Neural crest cell (in vitro differentiated cells): ENCODE measurements around the gene HK2. TPM values are rescaled to one million over a fixed set of nuclear protein-coding genes. Genes with fewer than 3 reads are reported as not detected.
"Not testable (repeated sequence)": the region's sequence is repeated elsewhere in the genome, so short reads cannot be mapped to it uniquely, and the experiment has no call there.

ENCODE experiments used
- DNase-seq: peaks from one replicate; pipeline ENCODE4 v3.0.0; 2021; ENCODE audit warnings: low read depth, mixed read lengths, low spot score
- H3K27ac Mint-ChIP-seq: one replicate; pipeline ENCODE4 v1.8.0; 2021; ENCODE audit warnings: mild to moderate bottlenecking, mixed read lengths; ENCODE audit not compliant: unreplicated experiment
- H3K27me3 Mint-ChIP-seq: 2 replicates; pipeline ENCODE4 v1.8.0; 2021; ENCODE audit warnings: low read depth, mild to moderate bottlenecking, mixed read lengths
- H3K36me3 Mint-ChIP-seq: 2 replicates; pipeline ENCODE4 v1.8.0; 2021; ENCODE audit warnings: low read depth, mild to moderate bottlenecking, mixed read lengths
- H3K4me1 Mint-ChIP-seq: 2 replicates; pipeline ENCODE4 v1.8.0; 2021; ENCODE audit warnings: mixed read lengths
- H3K4me3 Mint-ChIP-seq: one replicate; pipeline ENCODE4 v1.8.0; 2021; ENCODE audit warnings: mild to moderate bottlenecking, mixed read lengths
- H3K9me3 Mint-ChIP-seq: 2 replicates; pipeline ENCODE4 v1.8.0; 2021; ENCODE audit warnings: mixed read lengths
- long read RNA-seq: library from polyadenylated mRNA; unstranded; transcript quantifications from one replicate; pipeline ENCODE4 v2.0.0, GENCODE V29; 2020
- total RNA-seq: library from RNA; stranded (reverse); gene quantifications from 2 replicates; pipeline ENCODE4 v1.2.1, GENCODE V29; 2021
- TF ChIP-seq, protein P1 (sequence below): fragments of 200-600 bp; sonication (generic); conservative IDR thresholded peaks from 2 replicates; pipeline ENCODE4 v1.5.0; 2021; ENCODE audit warnings: antibody characterized with exemption, mild to moderate bottlenecking

The HK2 gene
- 40.1 and 43.3 TPM in 2 replicates for total RNA-seq
- long read RNA-seq, full-length matches to known transcripts = 1 of 11 reads
- long read RNA-seq, partial matches to known transcripts = 10 of 11 reads
- long read RNA-seq, other reads (novel, unspliced or antisense) = 0 of 11 reads

DNA sequence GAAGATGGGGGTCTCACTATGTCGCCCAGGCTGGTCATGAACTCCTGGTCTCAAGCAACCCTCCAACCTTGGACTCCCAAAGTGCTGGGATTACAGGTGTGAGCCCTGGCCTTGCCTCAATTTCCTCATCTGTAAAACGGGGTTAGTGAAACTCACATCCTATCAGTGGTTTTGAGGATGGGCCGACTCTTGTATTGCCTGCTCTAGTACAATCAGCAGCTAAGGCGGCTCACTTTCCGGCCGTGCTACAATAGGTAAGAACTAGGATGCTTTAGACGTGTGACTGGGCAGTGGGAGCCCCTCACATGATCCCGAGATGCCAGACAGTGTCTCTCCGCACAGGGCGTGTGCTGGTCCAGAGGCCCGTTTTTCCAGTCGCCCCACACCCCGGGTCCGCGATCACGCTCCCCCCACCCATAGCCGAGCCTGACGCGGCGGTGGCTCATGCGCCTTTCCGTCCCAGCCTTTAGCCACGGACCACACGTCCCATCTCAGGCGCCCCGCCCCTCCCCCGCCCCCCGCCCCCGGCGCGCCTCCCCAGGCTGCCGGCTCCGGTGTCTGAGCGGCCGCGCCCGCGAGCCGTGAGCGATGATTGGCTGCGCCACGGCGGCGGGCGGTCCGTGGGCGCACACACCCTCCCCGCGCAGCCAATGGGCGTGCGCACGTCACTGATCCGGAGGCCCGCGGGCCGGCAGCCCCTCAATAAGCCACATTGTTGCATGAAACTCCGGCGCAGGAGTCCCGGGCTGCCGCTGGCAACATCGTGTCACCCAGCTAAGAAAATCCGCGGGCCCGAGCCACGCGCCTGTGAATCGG lies at the start of gene HK2:
Gene HK2, plus strand, starts transcription at position 710 of the 816 bp plus-strand sequence. CDS start 454 bp downstream, outside the sequence.
- no peaks in the 10 kb centered on the region for H3K9me3 Mint-ChIP-seq
- H3K27ac Mint-ChIP-seq = peak within 1 kb of the TSS; percentile 97
- TF ChIP-seq, protein P1, sequence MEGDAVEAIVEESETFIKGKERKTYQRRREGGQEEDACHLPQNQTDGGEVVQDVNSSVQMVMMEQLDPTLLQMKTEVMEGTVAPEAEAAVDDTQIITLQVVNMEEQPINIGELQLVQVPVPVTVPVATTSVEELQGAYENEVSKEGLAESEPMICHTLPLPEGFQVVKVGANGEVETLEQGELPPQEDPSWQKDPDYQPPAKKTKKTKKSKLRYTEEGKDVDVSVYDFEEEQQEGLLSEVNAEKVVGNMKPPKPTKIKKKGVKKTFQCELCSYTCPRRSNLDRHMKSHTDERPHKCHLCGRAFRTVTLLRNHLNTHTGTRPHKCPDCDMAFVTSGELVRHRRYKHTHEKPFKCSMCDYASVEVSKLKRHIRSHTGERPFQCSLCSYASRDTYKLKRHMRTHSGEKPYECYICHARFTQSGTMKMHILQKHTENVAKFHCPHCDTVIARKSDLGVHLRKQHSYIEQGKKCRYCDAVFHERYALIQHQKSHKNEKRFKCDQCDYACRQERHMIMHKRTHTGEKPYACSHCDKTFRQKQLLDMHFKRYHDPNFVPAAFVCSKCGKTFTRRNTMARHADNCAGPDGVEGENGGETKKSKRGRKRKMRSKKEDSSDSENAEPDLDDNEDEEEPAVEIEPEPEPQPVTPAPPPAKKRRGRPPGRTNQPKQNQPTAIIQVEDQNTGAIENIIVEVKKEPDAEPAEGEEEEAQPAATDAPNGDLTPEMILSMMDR = no peak
- DNase-seq = peak; percentile 72
- peak within 1 kb of the TSS; percentile 97 for H3K4me3 Mint-ChIP-seq
- no peaks in the 10 kb centered on the region for H3K36me3 Mint-ChIP-seq
- H3K4me1 Mint-ChIP-seq = peaks cover 29% of the 10 kb centered on the region
- H3K27me3 Mint-ChIP-seq = peaks cover 5% of the 10 kb centered on the region

DNA sequence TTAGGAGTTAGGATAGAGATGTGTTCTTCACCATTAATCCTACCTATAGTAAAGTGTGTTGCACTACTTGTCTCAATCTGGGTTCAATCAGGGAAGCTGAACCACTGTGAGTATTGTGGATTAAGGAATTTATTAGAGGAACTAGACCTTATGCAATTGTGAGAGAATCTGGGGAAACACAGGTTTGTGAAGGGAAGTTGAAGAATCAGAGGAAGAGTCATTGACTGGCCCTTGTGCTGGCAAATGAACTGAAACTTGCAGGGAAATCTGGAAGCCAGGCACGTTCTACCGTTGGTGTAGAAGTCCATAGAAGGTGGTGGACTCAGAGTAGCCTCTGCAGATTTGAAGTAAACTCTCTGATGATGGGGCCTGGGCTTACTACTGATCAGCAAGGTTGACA lies 44.7 kb upstream of the HK2 start:
- Mint-ChIP-seq H3K36me3 (peaks cover 11% of the 10 kb centered on the region), H3K9me3 (peaks cover 11% of the 10 kb centered on the region), H3K27ac (no peak overlapping the region), H3K27me3 (peaks cover 2% of the 10 kb centered on the region), H3K4me3 (no peak overlapping the region), H3K4me1 (no peaks in the 10 kb centered on the region)
- TF ChIP-seq, protein P1 = no peak
- no peak for DNase-seq

DNA sequence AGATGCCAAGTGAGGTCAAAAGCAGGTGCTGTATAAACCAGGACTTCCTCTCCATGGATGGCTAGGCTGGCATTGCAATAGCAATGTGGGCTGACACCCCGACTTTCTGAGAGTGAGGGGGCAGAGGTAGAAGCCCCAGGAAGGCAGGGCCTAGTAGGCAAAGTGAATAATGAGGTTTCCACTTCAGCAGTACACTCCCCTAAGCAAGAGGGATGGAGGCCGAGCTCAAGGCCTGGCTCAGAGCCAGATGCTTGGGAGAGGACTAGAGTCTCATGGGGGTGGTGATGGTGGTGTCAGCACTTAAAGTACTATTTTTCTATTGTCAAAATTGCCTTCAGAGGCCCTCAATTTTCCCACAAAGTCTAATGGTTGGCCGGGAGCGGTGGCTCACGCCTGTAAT lies 41.6 kb upstream of the HK2 start:
- Mint-ChIP-seq H3K36me3 (peaks cover 3% of the 10 kb centered on the region), H3K9me3 (peaks cover 9% of the 10 kb centered on the region), H3K4me1 (no peaks in the 10 kb centered on the region), H3K27ac (no peak overlapping the region), H3K27me3 (no peaks in the 10 kb centered on the region), H3K4me3 (no peak overlapping the region)
- no peak for DNase-seq
- TF ChIP-seq, protein P1 = no peak

DNA sequence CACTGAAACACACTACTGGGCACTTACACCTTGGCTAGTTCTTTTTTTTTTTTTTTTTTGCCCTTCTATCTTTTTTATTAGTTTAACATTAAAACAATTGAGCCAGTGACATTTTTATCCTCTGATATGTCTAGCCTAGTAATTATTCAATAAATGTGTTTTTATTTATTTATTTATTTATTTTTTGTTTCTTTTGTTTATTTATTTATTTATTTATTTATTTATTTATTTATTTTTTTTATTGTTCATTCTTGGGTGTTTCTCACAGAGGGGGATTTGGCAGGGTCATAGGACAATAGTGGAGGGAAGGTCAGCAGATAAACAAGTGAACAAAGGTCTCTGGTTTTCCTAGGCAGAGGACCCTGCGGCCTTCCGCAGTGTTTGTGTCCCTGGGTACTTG lies 39.0 kb upstream of the HK2 start:
- not testable (repeated sequence) for H3K27ac Mint-ChIP-seq, H3K4me1 Mint-ChIP-seq, H3K27me3 Mint-ChIP-seq, H3K36me3 Mint-ChIP-seq, H3K9me3 Mint-ChIP-seq, DNase-seq, H3K4me3 Mint-ChIP-seq

DNA sequence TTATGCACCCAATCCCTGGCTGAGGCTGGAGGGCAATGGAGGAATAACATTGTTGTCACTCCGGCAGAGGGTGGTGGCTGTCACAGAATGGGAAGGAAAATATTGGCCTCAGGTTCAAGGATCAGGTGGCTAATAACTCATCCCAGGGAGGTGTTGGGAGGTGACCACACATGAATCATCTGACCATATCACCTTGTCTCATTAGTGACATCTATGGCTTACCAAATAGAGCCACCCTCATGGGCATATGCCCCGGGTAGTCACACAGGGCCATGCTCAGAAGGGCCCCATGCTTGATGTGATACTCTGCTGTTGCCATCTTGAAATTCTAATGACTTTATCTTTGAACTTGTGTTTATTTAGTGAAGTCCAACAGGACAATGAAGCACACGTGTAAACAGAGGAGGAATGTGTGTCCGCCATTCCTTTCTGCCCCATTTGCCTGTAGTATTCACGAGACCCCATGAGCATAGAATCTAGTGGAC lies 27.5 kb upstream of the HK2 start:
- TF ChIP-seq, protein P1 = no peak
- Mint-ChIP-seq H3K27ac (no peak overlapping the region), H3K4me1 (no peaks in the 10 kb centered on the region), H3K4me3 (no peak overlapping the region), H3K9me3 (no peaks in the 10 kb centered on the region), H3K36me3 (no peaks in the 10 kb centered on the region), H3K27me3 (peaks cover 20% of the 10 kb centered on the region)
- DNase-seq = no peak

DNA sequence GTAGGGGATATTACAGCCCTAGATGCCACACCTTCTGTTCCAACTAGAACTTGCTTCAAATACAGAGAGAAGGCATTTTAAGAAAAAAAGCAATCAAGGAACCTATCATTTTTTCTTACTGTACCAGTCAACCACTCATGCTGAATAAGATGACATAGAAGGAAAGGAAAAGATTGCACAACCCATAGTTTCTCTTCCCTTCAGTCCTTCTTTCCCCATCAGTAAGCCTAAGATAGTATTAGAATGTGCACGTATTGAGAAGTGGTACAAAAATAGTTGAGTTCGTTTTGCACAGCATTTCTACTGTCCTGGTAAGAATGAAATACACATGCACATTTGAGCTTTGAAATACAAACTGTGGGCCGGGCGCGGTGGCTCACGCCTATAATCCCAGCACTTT lies 27.0 kb upstream of the HK2 start:
- H3K27ac Mint-ChIP-seq = no peak overlapping the region
- no peak overlapping the region for H3K4me3 Mint-ChIP-seq
- no peaks in the 10 kb centered on the region for H3K9me3 Mint-ChIP-seq
- no peaks in the 10 kb centered on the region for H3K4me1 Mint-ChIP-seq
- DNase-seq = no peak
- peaks cover 18% of the 10 kb centered on the region for H3K27me3 Mint-ChIP-seq
- H3K36me3 Mint-ChIP-seq = no peaks in the 10 kb centered on the region
- TF ChIP-seq, protein P1 = no peak
